Upper lobe of left lung (tissue), 4 donors: ENCODE measurements around the gene VSTM5.

Source experiments
- CTCF ChIP-seq, 6 experiments: fragments of 450-650 bp in 4 of 6; fragments of 200-600 bp in 2 of 6; sonication (generic) in 2 of 6; IDR thresholded peaks; one replicate each; pipeline ENCODE4 v1.5.1; 2016 to 2019; ENCODE audit warnings: antibody characterized with exemption in 6 of 6
- EP300 ChIP-seq, 4 donors: sonication (generic); formaldehyde crosslinking; IDR thresholded peaks; one replicate each; pipeline ENCODE4 v1.5.1; 2017; ENCODE audit warnings: antibody characterized with exemption in 4 of 4, control low read depth in 2 of 4
- POLR2A ChIP-seq, 4 donors: fragments of 450-650 bp; IDR thresholded peaks; one replicate each; pipeline ENCODE4 v1.5.1; 2016 to 2017; ENCODE audit warnings: antibody characterized with exemption in 4 of 4, mild to moderate bottlenecking in 2 of 4
- POLR2AphosphoS5 ChIP-seq, 2 donors: sonication (generic); formaldehyde crosslinking; IDR thresholded peaks; one replicate each; pipeline ENCODE4 v1.5.1; 2017; ENCODE audit warnings: antibody characterized with exemption in 2 of 2

GRCh38 chr11:93804879-93805278, 45.5 kb downstream of the VSTM5 start:
- TF ChIP-seq CTCF (IDR thresholded peaks at IDR 0.05) (no peak), POLR2AphosphoS5 (IDR thresholded peaks at IDR 0.05) (no peak), POLR2A (IDR thresholded peaks at IDR 0.05) (no peak), EP300 (IDR thresholded peaks at IDR 0.05) (no peak)
